ENCODE measurements around the gene HSF2BP. TPM values are rescaled to one million over a fixed set of nuclear protein-coding genes. Genes with fewer than 3 reads are reported as not detected.

Gene HSF2BP
- total and polyA plus RNA-seq, 2 of the 8 experiments (the other 6 are each of a cell fraction or from before 2014, with no cell fraction given), result 0.51 to 0.93 TPM

DNA sequence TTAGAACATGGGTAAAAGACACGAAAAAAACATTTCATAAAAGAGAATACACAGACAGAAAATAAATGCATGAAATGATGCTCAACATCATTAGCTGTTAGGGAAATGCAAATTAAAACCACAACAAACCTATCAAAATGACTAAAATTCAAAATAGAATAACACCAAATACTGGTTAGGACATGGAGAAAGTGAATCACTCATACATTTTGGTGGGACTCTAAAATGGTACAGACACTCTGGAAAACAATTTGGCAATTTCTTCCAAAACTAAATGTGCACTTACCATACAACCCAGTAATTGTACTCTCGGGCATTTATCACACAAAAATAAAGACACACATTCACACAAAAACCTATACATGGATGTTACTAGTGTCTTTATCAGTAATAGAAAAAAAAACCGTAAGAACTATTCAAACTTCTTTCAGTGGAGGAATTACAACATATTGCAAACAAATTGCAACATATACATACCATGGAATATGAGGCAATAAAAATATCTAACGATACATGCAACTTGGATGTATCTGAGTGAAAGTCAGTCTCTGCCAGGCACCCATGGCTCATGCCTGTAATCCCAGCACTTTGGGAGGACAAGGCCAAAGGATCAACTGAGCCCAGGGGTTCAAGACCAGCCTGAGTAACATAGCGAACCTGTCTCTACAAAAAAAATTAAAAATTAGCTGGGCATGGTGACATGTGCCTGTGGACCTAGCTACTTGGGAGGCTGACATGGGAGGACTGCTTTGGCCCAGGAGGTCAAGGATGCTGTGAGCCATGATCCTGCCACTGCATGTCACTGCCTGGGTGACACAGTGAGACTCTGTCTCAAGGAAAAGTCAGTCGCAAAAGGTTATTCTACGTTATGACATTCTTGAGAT lies 19.6 kb downstream of the HSF2BP start:
- Histone ChIP-seq H3K36me3 (ENCODE audit: control insufficient read depth in 2 of 4, insufficient read depth in 4 of 4, low read length in 3 of 4) (no peaks in the 10 kb centered on the region), H4K8ac (ENCODE audit: extremely low read depth, insufficient read depth, low read length) (no peak overlapping the region), H2AK5ac (ENCODE audit: low read depth, low read length) (no peak overlapping the region), H3K56ac (replicated peaks; ENCODE audit: insufficient read length, low read depth, low read length) (no peak overlapping the region), H3K4me2 (ENCODE audit: insufficient read depth in 1 of 2, low read depth in 2 of 2, low read length in 2 of 2) (no peak overlapping the region), H3K9ac (replicated peaks in 1 of 4; ENCODE audit: extremely low read depth in 1 of 4, low read depth in 3 of 4, low read length in 3 of 4) (no peak overlapping the region), H3K79me1 (ENCODE audit: low read depth, low read length) (no peaks in the 10 kb centered on the region), H2BK5ac (ENCODE audit: low read depth, low read length) (no peak overlapping the region), H2BK15ac (ENCODE audit: low read length) (no peak overlapping the region), H3K9me3 (ENCODE audit: insufficient read depth in 2 of 2, low read depth in 1 of 2, low read length in 1 of 2) (no peaks in the 10 kb centered on the region), H4K91ac (replicated peaks; ENCODE audit: insufficient read length, low read length) (no peak overlapping the region), H3K4me3 (ENCODE audit: extremely low read depth in 1 of 4, insufficient read depth in 2 of 4, low read depth in 3 of 4, low read length in 4 of 4) (no peak overlapping the region), H3K23ac (ENCODE audit: insufficient read length) (no peak overlapping the region), H3K27ac (ENCODE audit: low read depth, low read length) (no peak overlapping the region), H3K27me3 (replicated peaks in 1 of 4; ENCODE audit: control insufficient read depth in 3 of 4, extremely low read depth in 1 of 4, insufficient read depth in 3 of 4, low read length in 3 of 4) (no peaks in the 10 kb centered on the region), H3K79me2 (ENCODE audit: control insufficient read depth in 1 of 2, insufficient read depth in 2 of 2, low read length in 2 of 2) (no peaks in the 10 kb centered on the region), H3K4me1 (replicated peaks in 1 of 4; ENCODE audit: control insufficient read depth in 3 of 4, insufficient read depth in 4 of 4, low read length in 3 of 4) (no peaks in the 10 kb centered on the region), H2BK120ac (replicated peaks; ENCODE audit: low read depth, low read length) (no peak overlapping the region), H4K5ac (ENCODE audit: insufficient read length, low read depth, low read length) (no peak overlapping the region), H3K14ac (ENCODE audit: insufficient read length) (no peak overlapping the region), H2AFZ (ENCODE audit: low read length) (no peak overlapping the region), H2BK20ac (ENCODE audit: low read length) (no peak overlapping the region), H3K4ac (replicated peaks; ENCODE audit: insufficient read length, low read depth, low read length) (no peak overlapping the region), H4K20me1 (replicated peaks in 1 of 2; ENCODE audit: control insufficient read depth in 1 of 2, insufficient read depth in 2 of 2, low read length in 2 of 2) (no peaks in the 10 kb centered on the region), H3K23me2 (ENCODE audit: low read depth, low read length) (no peaks in the 10 kb centered on the region), H2BK12ac (ENCODE audit: low read depth, low read length) (no peak overlapping the region), H3K18ac (ENCODE audit: extremely low read depth, low read length) (no peak overlapping the region)
- ChIA-PET POLR2A (ENCODE audit: partially characterized antibody) (no interaction called here), CTCF (ENCODE audit: partially characterized antibody) (interaction anchor here (0.7 to 2.0 kb wide), 2 partner anchors 28 to 1302 kb away, joined by 4 to 5 read pairs; no protein-coding TSS in a partner anchor)
- FAIRE-seq, result no peak
- 84% methylated on average over 7 of the region's 7 CpGs; no CpG with 5 or more reads in 1 of the 2 experiments for WGBS, 2 experiments (ENCODE audit: extremely low coverage in 1 of 2, insufficient coverage in 1 of 2, insufficient read length in 1 of 2, insufficient replicate concordance in 2 of 2, low coverage in 1 of 2, low lambda C conversion rate in 2 of 2, missing lambda C conversion rate in 1 of 2)
- DNase-seq (ENCODE audit: low read depth in 1 of 2, low spot score in 2 of 2), result no peak
